GM23248 (cell line): ENCODE measurements around the gene PRKAR1B. TPM values are rescaled to one million over a fixed set of nuclear protein-coding genes. Genes with fewer than 3 reads are reported as not detected.

ENCODE experiments used
- DNase-seq: peaks from one replicate; pipeline ENCODE4 v3.0.0-alpha.2; 2015
- H2AFZ ChIP-seq: fragments of 200-600 bp; sonication (generic); 2 replicates; pipeline ENCODE4 v1.6.1; 2016; ENCODE audit warnings: antibody characterized with exemption
- H3F3A ChIP-seq: fragments of 200-600 bp; sonication (generic); 2 replicates; pipeline ENCODE4 v1.6.1; 2016; ENCODE audit warnings: mild to moderate bottlenecking, antibody characterized with exemption, mixed run types; ENCODE audit not compliant: insufficient read depth
- H3K27ac ChIP-seq: fragments of 200-600 bp; sonication (generic); 2 replicates; pipeline ENCODE4 v1.5.1; 2016; ENCODE audit warnings: mild to moderate bottlenecking
- H3K27me3 ChIP-seq: fragments of 200-600 bp; sonication (generic); replicated peaks from 2 replicates; pipeline ENCODE4 v1.6.1; 2016; ENCODE audit warnings: mild to moderate bottlenecking; ENCODE audit not compliant: insufficient read depth
- H3K36me3 ChIP-seq: fragments of 200-600 bp; sonication (generic); 2 replicates; pipeline ENCODE4 v1.6.1; 2016; ENCODE audit warnings: low read depth, mild to moderate bottlenecking
- H3K4me1 ChIP-seq: fragments of 200-600 bp; sonication (generic); 2 replicates; pipeline ENCODE4 v1.6.1; 2016; ENCODE audit warnings: mild to moderate bottlenecking; ENCODE audit not compliant: insufficient read depth
- H3K4me2 ChIP-seq: fragments of 200-600 bp; sonication (generic); one replicate; pipeline ENCODE4 v1.6.1; 2016; ENCODE audit warnings: mild to moderate bottlenecking; ENCODE audit not compliant: unreplicated experiment
- H3K4me3 ChIP-seq: fragments of 200-600 bp; sonication (generic); 2 replicates; pipeline ENCODE4 v1.5.1; 2016; ENCODE audit warnings: mild to moderate bottlenecking
- H3K79me2 ChIP-seq: fragments of 200-600 bp; sonication (generic); 2 replicates; pipeline ENCODE4 v1.6.1; 2016; ENCODE audit warnings: mild to moderate bottlenecking; ENCODE audit not compliant: insufficient read depth
- H3K9ac ChIP-seq: fragments of 200-600 bp; sonication (generic); 2 replicates; pipeline ENCODE4 v1.6.1; 2016; ENCODE audit warnings: mild to moderate bottlenecking
- H3K9me2 ChIP-seq: fragments of 200-600 bp; sonication (generic); 2 replicates; pipeline ENCODE4 v1.6.1; 2016; ENCODE audit warnings: mixed run types, mild to moderate bottlenecking, moderate library complexity; ENCODE audit not compliant: insufficient read depth
- H3K9me3 ChIP-seq: fragments of 200-600 bp; sonication (generic); one replicate; pipeline ENCODE4 v1.6.1; 2017; ENCODE audit warnings: low read depth
- H4K20me1 ChIP-seq: fragments of 200-600 bp; sonication (generic); 2 replicates; pipeline ENCODE4 v1.6.0; 2016; ENCODE audit not compliant: insufficient read depth
- EZH2 ChIP-seq: fragments of 200-600 bp; sonication (generic); IDR thresholded peaks from 2 replicates; pipeline ENCODE4 v1.6.1; 2018; ENCODE audit warnings: antibody characterized with exemption, mild to moderate bottlenecking; ENCODE audit not compliant: insufficient read depth, poor library complexity, severe bottlenecking
- EZH2phosphoT487 ChIP-seq: fragments of 200-600 bp; sonication (generic); IDR thresholded peaks from 2 replicates; pipeline ENCODE4 v1.6.1; 2018; ENCODE audit warnings: antibody characterized with exemption, moderate library complexity, mild to moderate bottlenecking, low read depth; ENCODE audit not compliant: insufficient read depth
- WGBS, 2 experiments: methylation state at CpG; one replicate each; pipeline ENCODE4 v1.1.6; 2015 to 2017; ENCODE audit warnings: low lambda C conversion rate in 2 of 2, low coverage in 1 of 2; ENCODE audit errors: missing lambda C conversion rate in 2 of 2; 5-methylcytosine and 5-hydroxymethylcytosine counted together
- in situ Hi-C: fragments of 300-500 bp; cut with MboI; formaldehyde crosslinking; loops from 2 replicates; pipeline ENCODE4 v1.15.0; 2020
- polyA plus RNA-seq: library from polyadenylated mRNA; unstranded; fragments of >200 nt; fragmentation: Nextera tagmentation; extraction: Ambion mirVana; gene quantifications from 2 replicates; pipeline ENCODE4 v1.2.1, GENCODE V29; 2016
- total RNA-seq: library from RNA; depleted of rRNA; stranded (reverse); fragments of >200 nt; shearing (Covaris generic); gene quantifications from 2 replicates; pipeline ENCODE4 v1.2.3, GENCODE V29; 2014

The PRKAR1B gene
- total and polyA plus RNA-seq, 2 experiments from 2014 or later = 10.2 to 12.9 TPM

GRCh38 chr7:770741-771166 is 43.7 kb upstream of the PRKAR1B start:
- in situ Hi-C loops = no loop called here
- no peak overlapping the region for H3K4me3 ChIP-seq
- TF ChIP-seq EZH2 (no peak), EZH2phosphoT487 (no peak)
- H3K27me3 ChIP-seq = no peaks in the 10 kb centered on the region
- no peak for DNase-seq
- H3K27ac ChIP-seq = no peak overlapping the region
- H3K9me2 ChIP-seq = no peaks in the 10 kb centered on the region
- H3F3A ChIP-seq = no peaks in the 10 kb centered on the region
- no peaks in the 10 kb centered on the region for H3K9me3 ChIP-seq
- H3K4me2 ChIP-seq = no peak overlapping the region
- H4K20me1 ChIP-seq = no peaks in the 10 kb centered on the region
- no peak overlapping the region for H3K9ac ChIP-seq
- 66 to 68% methylated on average over 3 to 7 of the region's 7 CpGs for WGBS, 2 experiments
- no peak overlapping the region for H2AFZ ChIP-seq
- H3K4me1 ChIP-seq = no peaks in the 10 kb centered on the region
- peaks cover 7% of the 10 kb centered on the region; the same call in 1 of the 2 replicates for H3K36me3 ChIP-seq
- H3K79me2 ChIP-seq = no peaks in the 10 kb centered on the region

GRCh38 chr7:770336-770735 is 43.3 kb upstream of the PRKAR1B start:
- no peak for DNase-seq
- Histone ChIP-seq H3K27ac (no peak overlapping the region), H3K36me3 (peaks cover 7% of the 10 kb centered on the region; the same call in 1 of the 2 replicates), H3K4me2 (no peak overlapping the region), H3K4me3 (no peak overlapping the region), H3K9me2 (no peaks in the 10 kb centered on the region), H4K20me1 (no peaks in the 10 kb centered on the region), H3K9me3 (no peaks in the 10 kb centered on the region), H3K4me1 (no peaks in the 10 kb centered on the region), H3F3A (no peaks in the 10 kb centered on the region), H3K9ac (no peak overlapping the region), H3K79me2 (no peaks in the 10 kb centered on the region), H3K27me3 (no peaks in the 10 kb centered on the region), H2AFZ (no peak overlapping the region)
- in situ Hi-C loops = no loop called here
- TF ChIP-seq EZH2phosphoT487 (no peak), EZH2 (no peak)
- 97% methylated on average over 13 to 14 of the region's 14 CpGs for WGBS, 2 experiments

DNA sequence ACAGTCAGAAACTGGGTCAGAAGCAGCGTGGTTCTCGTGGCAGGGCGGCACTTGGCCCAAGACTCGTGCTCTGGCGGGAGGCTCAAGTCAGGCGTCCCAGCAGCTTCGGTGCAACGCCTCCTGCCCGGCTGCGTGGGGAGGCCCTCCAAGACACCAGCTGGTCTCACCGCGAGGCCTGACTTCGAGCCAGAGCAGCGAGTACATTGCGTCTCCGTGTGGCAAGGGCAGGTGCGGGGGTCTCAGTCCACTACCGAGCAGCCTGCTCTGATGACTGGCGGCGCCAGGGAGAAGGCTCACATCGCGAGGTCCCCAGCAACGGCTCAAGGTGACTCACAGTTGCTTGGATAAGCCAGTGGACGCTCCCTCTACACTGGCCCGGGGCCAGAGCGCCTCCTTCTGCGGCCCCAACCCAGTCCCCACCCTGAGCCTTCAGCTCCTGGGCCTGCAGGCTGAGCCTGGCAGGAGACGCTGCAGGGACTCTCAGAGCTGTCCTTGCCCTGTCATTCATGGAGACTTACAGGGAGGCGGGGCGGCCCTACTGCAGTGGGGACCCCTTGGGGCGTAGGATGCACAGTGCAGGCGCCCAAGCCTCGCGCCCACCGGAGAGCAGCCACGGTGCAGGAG is 41.9 kb upstream of the PRKAR1B start:
- H3K9me3 ChIP-seq = no peaks in the 10 kb centered on the region
- H3K79me2 ChIP-seq = no peaks in the 10 kb centered on the region
- H3K9me2 ChIP-seq = no peaks in the 10 kb centered on the region
- TF ChIP-seq EZH2phosphoT487 (no peak), EZH2 (no peak)
- in situ Hi-C loops = loop anchor here (5.0 kb wide), 1 partner anchor 447 kb away; no protein-coding TSS in a partner anchor
- peaks cover 7% of the 10 kb centered on the region; the same call in 1 of the 2 replicates for H3K36me3 ChIP-seq
- WGBS, 2 experiments = 91 to 93% methylated on average over 31 to 36 of the region's 36 CpGs
- DNase-seq = no peak
- no peak overlapping the region for H2AFZ ChIP-seq
- H3K9ac ChIP-seq = no peak overlapping the region
- no peaks in the 10 kb centered on the region for H3K4me1 ChIP-seq
- H3K4me3 ChIP-seq = no peak overlapping the region
- H3F3A ChIP-seq = no peaks in the 10 kb centered on the region
- no peak overlapping the region for H3K27ac ChIP-seq
- H3K4me2 ChIP-seq = no peak overlapping the region
- H3K27me3 ChIP-seq = no peaks in the 10 kb centered on the region
- no peaks in the 10 kb centered on the region for H4K20me1 ChIP-seq

DNA sequence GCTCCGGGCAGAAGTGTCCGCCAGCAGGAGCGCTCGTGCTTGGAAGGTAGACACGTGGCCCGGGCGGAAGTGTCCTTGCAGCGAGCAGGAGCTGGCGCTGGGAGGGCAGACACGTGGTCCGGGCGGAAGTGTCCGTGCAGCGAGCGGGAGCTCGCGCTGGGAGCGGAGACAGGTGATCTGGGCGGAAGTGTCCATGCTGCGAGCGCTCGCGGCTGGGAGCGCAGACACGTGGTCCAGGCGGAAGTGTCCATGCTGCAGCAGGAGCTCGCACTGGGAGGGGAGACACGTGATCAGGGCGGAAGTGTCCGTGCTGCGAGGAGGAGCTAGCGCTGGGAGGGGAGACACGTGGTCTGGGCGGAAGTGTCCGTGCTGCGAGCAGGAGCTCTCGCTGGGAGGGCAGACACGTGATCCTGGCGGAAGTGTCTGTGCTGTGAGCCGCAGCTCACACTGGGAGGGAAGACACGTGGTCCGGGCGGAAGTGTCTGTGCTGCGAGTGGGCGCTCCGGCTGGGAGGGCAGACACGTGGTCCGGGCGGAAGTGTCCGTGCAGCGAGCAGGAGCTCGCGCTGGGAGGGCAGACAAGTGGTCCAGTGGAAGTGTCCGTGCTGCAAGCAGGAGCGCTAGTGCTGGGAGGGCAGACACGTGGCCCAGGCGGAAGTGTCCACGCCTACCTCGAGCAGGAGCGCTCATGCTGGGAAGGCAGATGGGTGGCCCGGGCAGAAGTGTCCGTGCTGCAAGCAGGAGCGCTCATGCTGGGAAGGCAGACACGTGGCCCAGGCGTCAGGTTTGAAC is 41.1 kb upstream of the PRKAR1B start:
- Histone ChIP-seq H3K36me3 (peaks cover 7% of the 10 kb centered on the region; the same call in 1 of the 2 replicates), H3K27me3 (no peaks in the 10 kb centered on the region), H3F3A (no peaks in the 10 kb centered on the region), H3K4me2 (no peak overlapping the region), H3K9ac (no peak overlapping the region), H3K4me3 (no peak overlapping the region), H2AFZ (no peak overlapping the region), H3K79me2 (no peaks in the 10 kb centered on the region), H3K9me2 (no peaks in the 10 kb centered on the region), H4K20me1 (no peaks in the 10 kb centered on the region), H3K27ac (no peak overlapping the region), H3K9me3 (no peaks in the 10 kb centered on the region), H3K4me1 (no peaks in the 10 kb centered on the region)
- TF ChIP-seq EZH2 (no peak), EZH2phosphoT487 (no peak)
- 86 to 87% methylated on average over 44 to 65 of the region's 65 CpGs for WGBS, 2 experiments
- DNase-seq = peak; percentile 10
- in situ Hi-C loops = loop anchor here (5.0 kb wide), 1 partner anchor 446 kb away; no protein-coding TSS in a partner anchor
